HepG2 (cell line): ENCODE measurements around the gene OR6B2.

Experiments
- CEBPB ChIP-seq: IDR thresholded peaks from 2 replicates; pipeline ENCODE4 v1.6.1; 2011; ENCODE audit warnings: low read depth, low read length, improper control_type of control experiment, borderline replicate concordance
- EP300 ChIP-seq, 3 experiments: sonication (generic) in 1 of 3; formaldehyde crosslinking in 1 of 3; IDR thresholded peaks; 2 replicates each; pipeline versions ENCODE4 v1.5.1 to v1.6.1; 2011 to 2020; ENCODE audit warnings: low read depth in 2 of 3, low read length in 2 of 3, borderline replicate concordance in 1 of 3, improper control_type of control experiment in 1 of 3, mild to moderate bottlenecking in 1 of 3, missing genetic modification reagents in 1 of 3, moderate library complexity in 1 of 3
- HOXA7 ChIP-seq: sonication (generic); formaldehyde crosslinking; IDR thresholded peaks from 2 replicates; pipeline ENCODE4 v1.8.1; 2022; ENCODE audit warnings: mild to moderate bottlenecking, missing genetic modification reagents, moderate library complexity
- POLR2AphosphoS5 ChIP-seq: IDR thresholded peaks from 2 replicates; pipeline ENCODE4 v1.6.1; 2012; ENCODE audit warnings: low read depth, low read length
- RBM39 ChIP-seq: fragments of 200-400 bp; formaldehyde crosslinking; IDR thresholded peaks from one replicate; pipeline ENCODE4 v1.6.1; 2018; ENCODE audit warnings: antibody characterized with exemption, mild to moderate bottlenecking, low read depth, low read length; ENCODE audit not compliant: poor library complexity, severe bottlenecking
- RFX5 ChIP-seq: IDR thresholded peaks from 2 replicates; pipeline ENCODE4 v1.6.1; 2011; ENCODE audit warnings: low read depth, low read length, improper control_type of control experiment
- SMARCC2 ChIP-seq: fragments of 450-650 bp; IDR thresholded peaks from 2 replicates; pipeline ENCODE4 v1.6.1; 2017; ENCODE audit warnings: antibody characterized with exemption, mild to moderate bottlenecking
- TF ChIP-seq, protein P1 (sequence below): sonication (generic); formaldehyde crosslinking; IDR thresholded peaks from 2 replicates; pipeline ENCODE4 v1.5.0; 2020; ENCODE audit warnings: mild to moderate bottlenecking, missing genetic modification reagents, moderate library complexity

DNA sequence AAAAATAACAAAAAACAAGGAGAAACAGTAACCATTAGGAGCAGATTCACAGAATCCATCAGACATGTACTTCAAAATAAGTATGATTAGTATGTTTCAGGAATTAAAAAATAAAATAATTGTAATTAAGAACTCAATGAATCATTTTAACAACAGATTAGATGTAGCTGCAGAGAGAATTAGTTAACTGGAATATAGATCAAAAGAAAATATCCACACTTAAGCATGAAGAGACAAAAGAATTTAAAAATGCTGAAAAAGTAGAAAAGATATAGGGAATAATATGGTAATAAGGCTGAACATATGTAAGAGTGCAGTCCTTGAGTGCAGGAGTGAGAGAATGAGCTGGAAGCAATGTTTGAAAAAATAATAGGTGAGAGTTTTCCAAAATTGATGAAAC lies 47.2 kb upstream of the OR6B2 start:
- TF ChIP-seq, protein P1, sequence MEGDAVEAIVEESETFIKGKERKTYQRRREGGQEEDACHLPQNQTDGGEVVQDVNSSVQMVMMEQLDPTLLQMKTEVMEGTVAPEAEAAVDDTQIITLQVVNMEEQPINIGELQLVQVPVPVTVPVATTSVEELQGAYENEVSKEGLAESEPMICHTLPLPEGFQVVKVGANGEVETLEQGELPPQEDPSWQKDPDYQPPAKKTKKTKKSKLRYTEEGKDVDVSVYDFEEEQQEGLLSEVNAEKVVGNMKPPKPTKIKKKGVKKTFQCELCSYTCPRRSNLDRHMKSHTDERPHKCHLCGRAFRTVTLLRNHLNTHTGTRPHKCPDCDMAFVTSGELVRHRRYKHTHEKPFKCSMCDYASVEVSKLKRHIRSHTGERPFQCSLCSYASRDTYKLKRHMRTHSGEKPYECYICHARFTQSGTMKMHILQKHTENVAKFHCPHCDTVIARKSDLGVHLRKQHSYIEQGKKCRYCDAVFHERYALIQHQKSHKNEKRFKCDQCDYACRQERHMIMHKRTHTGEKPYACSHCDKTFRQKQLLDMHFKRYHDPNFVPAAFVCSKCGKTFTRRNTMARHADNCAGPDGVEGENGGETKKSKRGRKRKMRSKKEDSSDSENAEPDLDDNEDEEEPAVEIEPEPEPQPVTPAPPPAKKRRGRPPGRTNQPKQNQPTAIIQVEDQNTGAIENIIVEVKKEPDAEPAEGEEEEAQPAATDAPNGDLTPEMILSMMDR (CRISPR knock-in tag), result no peak
- TF ChIP-seq RFX5 (no peak), POLR2AphosphoS5 (no peak), HOXA7 (CRISPR knock-in tag) (no peak), SMARCC2 (no peak), CEBPB (no peak), EP300 (IDR thresholded peaks at IDR 0.05; ENCODE audit: low read depth in 2 of 2, low read length in 2 of 2) (no peak), EP300 (CRISPR knock-in tag; IDR thresholded peaks at IDR 0.05; ENCODE audit: borderline replicate concordance) (no peak), RBM39 (no peak)
